ENCODE results near the gene DENND2D. TPM values are rescaled to one million over a fixed set of nuclear protein-coding genes. Genes with fewer than 3 reads are reported as not detected.

DENND2D gene
- total RNA-seq, 1 experiment from 2014 or later: 2.1 TPM

- H3K27ac Mint-ChIP-seq: peak overlapping the region; percentile 16
- H3K4me1 Mint-ChIP-seq: peaks cover 28% of the 10 kb centered on the region
- CTCF ChIA-PET: interaction anchor here (1.9 kb wide), 1 partner anchor 312 kb away, joined by 4 read pairs; no protein-coding TSS in a partner anchor
- TF ChIP-seq TCF7 (CRISPR knock-in tag; IDR thresholded peaks at IDR 0.05; ENCODE audit: low read depth) (no peak), TP53 (CRISPR knock-in tag; IDR thresholded peaks at IDR 0.05) (no peak), ZNF138 (CRISPR knock-in tag; conservative IDR thresholded peaks at IDR 0.05) (no peak), ZNF532 (CRISPR knock-in tag; IDR thresholded peaks at IDR 0.05; ENCODE audit: borderline replicate concordance) (no peak), ELF4 (CRISPR knock-in tag; IDR thresholded peaks at IDR 0.05; ENCODE audit: low read depth) (no peak), STAT6 (CRISPR knock-in tag; conservative IDR thresholded peaks at IDR 0.05; ENCODE audit: low read depth) (no peak), ERG (CRISPR knock-in tag; IDR thresholded peaks at IDR 0.05) (no peak), RORB (CRISPR knock-in tag; IDR thresholded peaks at IDR 0.05) (no peak), ZNF121 (CRISPR knock-in tag; IDR thresholded peaks at IDR 0.05) (no peak), CREM (CRISPR knock-in tag; IDR thresholded peaks at IDR 0.05) (no peak), CTCF (IDR thresholded peaks at IDR 0.05) (no peak), JAZF1 (CRISPR knock-in tag; IDR thresholded peaks at IDR 0.05) (no peak), NR3C1 (CRISPR knock-in tag; conservative IDR thresholded peaks at IDR 0.05; ENCODE audit: low read depth) (no peak), OVOL2 (CRISPR knock-in tag; IDR thresholded peaks at IDR 0.05; ENCODE audit: borderline replicate concordance) (no peak), FOXK1 (CRISPR knock-in tag; IDR thresholded peaks at IDR 0.05) (no peak), RELA (CRISPR knock-in tag; IDR thresholded peaks at IDR 0.05; ENCODE audit: borderline replicate concordance) (no peak), MLX (CRISPR knock-in tag; IDR thresholded peaks at IDR 0.05) (no peak), ARID4B (CRISPR knock-in tag; IDR thresholded peaks at IDR 0.05; ENCODE audit: borderline replicate concordance) (no peak), HMGA2 (CRISPR knock-in tag; IDR thresholded peaks at IDR 0.05) (no peak), GABPB1 (CRISPR knock-in tag; IDR thresholded peaks at IDR 0.05) (no peak)
- ATAC-seq (no peak), DNase-seq (ENCODE audit: low spot score) (no peak)
- H3K27me3 Mint-ChIP-seq (ENCODE audit: low read depth): no peaks in the 10 kb centered on the region
- POLR2A ChIA-PET: no interaction called here
- H3K9me3 Mint-ChIP-seq: no peaks in the 10 kb centered on the region
- peaks cover 10% of the 10 kb centered on the region; the same call in 1 of the 2 replicates for H3K36me3 Mint-ChIP-seq
- H3K4me3 Mint-ChIP-seq: peak overlapping the region; percentile 99
These were observed 58.9 kb downstream of the DENND2D start for GRCh38 chr1:111141245-111142220.
